ENCODE measurements around the gene TSC22D1. TPM values are rescaled to one million over a fixed set of nuclear protein-coding genes. Genes with fewer than 3 reads are reported as not detected.

TSC22D1 gene
- total and polyA plus RNA-seq, 2 experiments from 2014 or later, result 173 to 195 TPM

DNA sequence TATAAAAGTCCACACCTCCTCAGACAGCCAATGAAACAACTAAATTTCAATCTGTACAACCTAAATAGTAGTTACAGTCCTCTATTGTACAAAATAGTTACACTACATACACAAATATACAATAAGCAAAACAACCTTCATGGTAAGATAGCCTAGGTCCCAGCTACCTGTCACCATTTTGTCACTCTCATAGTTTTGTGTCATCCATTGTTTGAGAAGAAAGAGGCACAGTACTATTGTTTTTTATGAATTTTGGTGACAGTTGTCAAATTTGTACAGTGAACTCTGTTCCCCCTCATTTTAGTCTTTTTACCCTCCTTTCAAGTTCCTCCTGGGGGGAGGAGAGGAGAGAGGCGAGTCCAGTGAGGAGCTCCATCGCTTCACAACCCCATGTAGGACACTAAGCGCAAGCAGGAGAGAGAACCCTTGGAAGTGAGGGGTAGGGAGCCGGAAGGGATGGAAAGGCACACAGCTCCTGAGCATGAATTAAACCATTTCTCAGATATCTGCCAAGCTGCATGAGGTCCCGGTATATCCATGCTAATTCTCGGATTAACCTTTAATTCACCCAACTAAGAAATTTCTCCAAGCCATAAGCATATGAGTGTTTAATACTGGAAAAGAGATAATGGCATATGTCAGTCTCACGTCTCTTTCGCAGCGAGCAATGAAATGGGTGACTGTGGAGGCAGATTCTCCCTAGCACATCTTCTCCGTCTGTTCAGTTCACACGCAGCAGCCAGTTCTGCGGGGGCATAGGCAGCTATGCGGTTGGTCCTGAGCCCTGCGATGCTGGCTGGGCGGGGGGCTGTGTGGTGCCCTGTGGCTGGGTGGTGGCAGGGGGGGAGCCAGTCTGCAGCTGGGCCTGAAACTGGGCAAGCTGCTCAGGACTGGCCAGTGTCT, 142.0 kb downstream of the TSC22D1 start:
- H3K9me2 ChIP-seq (replicated peaks; ENCODE audit: insufficient read depth), result no peaks in the 10 kb centered on the region
- peak overlapping the region; percentile 75 for H3K4me2 ChIP-seq
- peaks cover 17% of the 10 kb centered on the region for H4K20me1 ChIP-seq (ENCODE audit: insufficient read depth, poor library complexity, severe bottlenecking)
- TF ChIP-seq EZH2 (IDR thresholded peaks at IDR 0.05; ENCODE audit: borderline replicate concordance) (no peak), EZH2phosphoT487 (IDR thresholded peaks at IDR 0.05; ENCODE audit: low read depth, severe bottlenecking, unreplicated experiment) (no peak)
- TF ChIP-seq, protein P1, sequence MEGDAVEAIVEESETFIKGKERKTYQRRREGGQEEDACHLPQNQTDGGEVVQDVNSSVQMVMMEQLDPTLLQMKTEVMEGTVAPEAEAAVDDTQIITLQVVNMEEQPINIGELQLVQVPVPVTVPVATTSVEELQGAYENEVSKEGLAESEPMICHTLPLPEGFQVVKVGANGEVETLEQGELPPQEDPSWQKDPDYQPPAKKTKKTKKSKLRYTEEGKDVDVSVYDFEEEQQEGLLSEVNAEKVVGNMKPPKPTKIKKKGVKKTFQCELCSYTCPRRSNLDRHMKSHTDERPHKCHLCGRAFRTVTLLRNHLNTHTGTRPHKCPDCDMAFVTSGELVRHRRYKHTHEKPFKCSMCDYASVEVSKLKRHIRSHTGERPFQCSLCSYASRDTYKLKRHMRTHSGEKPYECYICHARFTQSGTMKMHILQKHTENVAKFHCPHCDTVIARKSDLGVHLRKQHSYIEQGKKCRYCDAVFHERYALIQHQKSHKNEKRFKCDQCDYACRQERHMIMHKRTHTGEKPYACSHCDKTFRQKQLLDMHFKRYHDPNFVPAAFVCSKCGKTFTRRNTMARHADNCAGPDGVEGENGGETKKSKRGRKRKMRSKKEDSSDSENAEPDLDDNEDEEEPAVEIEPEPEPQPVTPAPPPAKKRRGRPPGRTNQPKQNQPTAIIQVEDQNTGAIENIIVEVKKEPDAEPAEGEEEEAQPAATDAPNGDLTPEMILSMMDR (IDR thresholded peaks at IDR 0.05; ENCODE audit: poor library complexity), result no peak
- no peaks in the 10 kb centered on the region for H3K27me3 ChIP-seq
- no peak overlapping the region for H2AFZ ChIP-seq
- 77% methylated on average over 15 of the region's 15 CpGs for WGBS (ENCODE audit: low lambda C conversion rate, missing lambda C conversion rate)
- peak overlapping the region; percentile 50 for H3K4me3 ChIP-seq
- H3K9me3 ChIP-seq (ENCODE audit: low read depth), result no peaks in the 10 kb centered on the region
- DNase-seq (ENCODE audit: low spot score), result no peak
- peaks cover 34% of the 10 kb centered on the region for H3K79me2 ChIP-seq
- H3K36me3 ChIP-seq (replicated peaks; ENCODE audit: insufficient read depth, low read depth), result no peaks in the 10 kb centered on the region
- peaks cover 31% of the 10 kb centered on the region for H3K4me1 ChIP-seq (ENCODE audit: insufficient read depth)
- peak overlapping the region; percentile 80 for H3K27ac ChIP-seq

DNA sequence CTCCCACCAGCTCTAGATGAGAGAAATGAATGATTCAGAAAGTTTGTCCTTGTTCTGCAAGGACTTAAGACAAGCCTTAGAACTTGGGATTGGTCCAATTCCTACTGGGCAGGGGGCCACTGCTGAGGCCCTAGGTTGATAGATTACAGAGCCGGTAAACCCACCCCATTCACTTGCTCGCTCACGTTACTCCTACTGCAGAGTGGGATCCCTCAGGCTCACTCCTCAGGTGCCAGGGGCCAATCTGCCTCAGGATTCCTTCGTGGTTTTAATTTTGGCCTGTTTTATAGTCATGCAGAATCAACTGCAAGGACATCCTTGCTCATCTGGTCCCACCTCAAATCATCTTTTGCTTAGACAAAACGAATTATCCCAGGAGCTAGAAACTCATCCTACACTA, 143.5 kb downstream of the TSC22D1 start:
- Histone ChIP-seq H2AFZ (no peak overlapping the region), H3K4me3 (no peak overlapping the region), H3K9me2 (replicated peaks; ENCODE audit: insufficient read depth) (no peaks in the 10 kb centered on the region), H3K36me3 (replicated peaks; ENCODE audit: insufficient read depth, low read depth) (no peaks in the 10 kb centered on the region), H3K27me3 (no peaks in the 10 kb centered on the region), H3K4me2 (peak overlapping the region; percentile 75), H3K79me2 (peaks cover 31% of the 10 kb centered on the region), H3K27ac (peak overlapping the region; percentile 80), H3K4me1 (ENCODE audit: insufficient read depth) (peaks cover 31% of the 10 kb centered on the region), H4K20me1 (ENCODE audit: insufficient read depth, poor library complexity, severe bottlenecking) (peaks cover 17% of the 10 kb centered on the region), H3K9me3 (ENCODE audit: low read depth) (no peaks in the 10 kb centered on the region)
- no peak for TF ChIP-seq EZH2phosphoT487 (IDR thresholded peaks at IDR 0.05; ENCODE audit: low read depth, severe bottlenecking, unreplicated experiment)
- TF ChIP-seq, protein P1 (IDR thresholded peaks at IDR 0.05; ENCODE audit: poor library complexity), result no peak
- TF ChIP-seq EZH2 (IDR thresholded peaks at IDR 0.05; ENCODE audit: borderline replicate concordance), result no peak
- DNase-seq (ENCODE audit: low spot score), result no peak
- 72% methylated on average over 5 of the region's 5 CpGs for WGBS (ENCODE audit: low lambda C conversion rate, missing lambda C conversion rate)

- H3K79me2 ChIP-seq, result peaks cover 27% of the 10 kb centered on the region
- H3K4me3 ChIP-seq, result no peak overlapping the region
- WGBS (ENCODE audit: low lambda C conversion rate, missing lambda C conversion rate), result 65% methylated on average over 4 of the region's 4 CpGs
- H4K20me1 ChIP-seq (ENCODE audit: insufficient read depth, poor library complexity, severe bottlenecking), result peaks cover 17% of the 10 kb centered on the region
- H3K36me3 ChIP-seq (replicated peaks; ENCODE audit: insufficient read depth, low read depth), result no peaks in the 10 kb centered on the region
- H3K9me3 ChIP-seq (ENCODE audit: low read depth), result no peaks in the 10 kb centered on the region
- H3K9me2 ChIP-seq (replicated peaks; ENCODE audit: insufficient read depth), result no peaks in the 10 kb centered on the region
- H3K4me2 ChIP-seq, result no peak overlapping the region
- H2AFZ ChIP-seq, result no peak overlapping the region
- H3K27me3 ChIP-seq, result no peaks in the 10 kb centered on the region
- peak overlapping the region; percentile 45 for H3K27ac ChIP-seq
- peaks cover 31% of the 10 kb centered on the region for H3K4me1 ChIP-seq (ENCODE audit: insufficient read depth)
- TF ChIP-seq EZH2phosphoT487 (IDR thresholded peaks at IDR 0.05; ENCODE audit: low read depth, severe bottlenecking, unreplicated experiment) (no peak), EZH2 (IDR thresholded peaks at IDR 0.05; ENCODE audit: borderline replicate concordance) (no peak)
- TF ChIP-seq, protein P1 (IDR thresholded peaks at IDR 0.05; ENCODE audit: poor library complexity), result no peak
- peak; percentile 78 for DNase-seq (ENCODE audit: low spot score)
Measured at GRCh38 chr13:44431150-44431549, 145.0 kb downstream of the TSC22D1 start.

Measured in hepatocyte (in vitro differentiated cells).